AG04450 (cell line): ENCODE results near the gene LSM6. TPM values are rescaled to one million over a fixed set of nuclear protein-coding genes. Genes with fewer than 3 reads are reported as not detected.

Experiments
- CTCF ChIA-PET: fragments of 300-600, 350-600 bp; formaldehyde crosslinking; extraction: SDS; loops from one replicate; lab custom pipeline; 2022; ENCODE audit warnings: antibody characterized with exemption, inconsistent platforms; lab: Charles Lee
- POLR2A ChIA-PET: fragments of 350-600 bp; formaldehyde crosslinking; extraction: SDS; loops from one replicate; lab custom pipeline; 2021; ENCODE audit warnings: antibody characterized with exemption, inconsistent platforms; lab: Yijun Ruan, JAX
- DNase-seq: peaks from one replicate; pipeline ENCODE4 v3.0.0-alpha.2; 2011; ENCODE audit warnings: low read depth, low spot score
- H3K27ac ChIP-seq: one replicate; pipeline ENCODE4 v1.5.1; 2012; ENCODE audit warnings: low read depth, low read length, control low read depth
- H3K27me3 ChIP-seq: one replicate; pipeline ENCODE4 v1.6.0; 2012; ENCODE audit warnings: low read length; ENCODE audit not compliant: control insufficient read depth, insufficient read depth
- H3K4me3 ChIP-seq: 2 replicates; pipeline ENCODE4 v1.5.1; 2011; ENCODE audit warnings: mild to moderate bottlenecking, low read depth, low read length, control low read depth
- H3K9me3 ChIP-seq: 2 replicates; pipeline ENCODE4 v1.5.1; 2012; ENCODE audit warnings: low read length; ENCODE audit not compliant: control insufficient read depth, insufficient read depth
- polyA plus RNA-seq: library from polyadenylated mRNA; depleted of rRNA; stranded (reverse); fragments of >200 nt; gene quantifications from 2 replicates; pipeline ENCODE4 v1.2.3, GENCODE V29; 2011
- TF ChIP-seq, protein P1 (sequence below): IDR thresholded peaks from 2 replicates; pipeline ENCODE4 v1.5.1; 2011; ENCODE audit warnings: low read depth, low read length, control low read depth, inconsistent platforms

The LSM6 gene
- polyA plus RNA-seq, 1 experiment = 17.6 TPM

DNA sequence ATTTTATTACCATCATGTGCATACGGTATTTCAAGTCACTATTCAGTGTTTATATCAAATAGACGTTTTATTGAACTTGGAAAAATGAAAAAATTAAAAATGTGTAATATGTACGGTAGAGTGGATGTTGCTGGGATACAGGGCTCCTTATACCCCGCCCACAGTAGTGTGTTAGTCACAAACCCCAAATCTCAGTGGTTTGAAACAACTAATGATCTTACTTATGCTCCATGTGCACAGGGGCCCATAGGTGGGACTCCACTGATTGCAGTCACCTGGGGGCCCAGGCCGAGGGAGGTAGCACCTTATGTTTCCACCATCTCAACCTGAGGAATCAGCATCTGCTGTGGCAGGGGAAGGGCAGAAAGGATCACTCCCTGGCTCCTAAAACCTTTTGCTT, 18.1 kb downstream of the LSM6 start:
- ChIA-PET CTCF (no interaction called here), POLR2A (no interaction called here)
- Histone ChIP-seq H3K27ac (no peak overlapping the region), H3K27me3 (no peaks in the 10 kb centered on the region), H3K4me3 (no peak overlapping the region), H3K9me3 (no peaks in the 10 kb centered on the region)
- TF ChIP-seq, protein P1, sequence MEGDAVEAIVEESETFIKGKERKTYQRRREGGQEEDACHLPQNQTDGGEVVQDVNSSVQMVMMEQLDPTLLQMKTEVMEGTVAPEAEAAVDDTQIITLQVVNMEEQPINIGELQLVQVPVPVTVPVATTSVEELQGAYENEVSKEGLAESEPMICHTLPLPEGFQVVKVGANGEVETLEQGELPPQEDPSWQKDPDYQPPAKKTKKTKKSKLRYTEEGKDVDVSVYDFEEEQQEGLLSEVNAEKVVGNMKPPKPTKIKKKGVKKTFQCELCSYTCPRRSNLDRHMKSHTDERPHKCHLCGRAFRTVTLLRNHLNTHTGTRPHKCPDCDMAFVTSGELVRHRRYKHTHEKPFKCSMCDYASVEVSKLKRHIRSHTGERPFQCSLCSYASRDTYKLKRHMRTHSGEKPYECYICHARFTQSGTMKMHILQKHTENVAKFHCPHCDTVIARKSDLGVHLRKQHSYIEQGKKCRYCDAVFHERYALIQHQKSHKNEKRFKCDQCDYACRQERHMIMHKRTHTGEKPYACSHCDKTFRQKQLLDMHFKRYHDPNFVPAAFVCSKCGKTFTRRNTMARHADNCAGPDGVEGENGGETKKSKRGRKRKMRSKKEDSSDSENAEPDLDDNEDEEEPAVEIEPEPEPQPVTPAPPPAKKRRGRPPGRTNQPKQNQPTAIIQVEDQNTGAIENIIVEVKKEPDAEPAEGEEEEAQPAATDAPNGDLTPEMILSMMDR = no peak
- DNase-seq = no peak

DNA sequence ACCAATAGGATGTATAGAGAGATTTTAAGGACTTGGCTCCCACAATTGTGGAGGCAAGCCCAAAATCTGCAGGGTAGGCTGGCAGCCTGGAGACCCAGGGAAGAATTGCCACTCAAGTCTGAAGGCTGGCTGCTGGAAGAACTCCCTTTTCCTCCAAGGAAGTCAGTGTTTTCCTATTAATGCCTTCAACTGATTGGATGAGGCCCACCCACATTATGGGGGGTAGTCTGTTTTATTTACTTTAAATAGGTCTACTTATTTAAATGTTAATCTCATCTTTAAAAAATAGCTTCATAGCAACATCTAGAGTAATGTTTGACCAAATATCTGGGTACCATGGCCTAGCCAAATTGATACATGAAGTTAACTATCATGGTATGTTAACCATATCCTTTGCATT, 18.7 kb downstream of the LSM6 start:
- H3K27me3 ChIP-seq = no peaks in the 10 kb centered on the region
- no peaks in the 10 kb centered on the region for H3K9me3 ChIP-seq
- H3K27ac ChIP-seq = no peak overlapping the region
- TF ChIP-seq, protein P1 = no peak
- H3K4me3 ChIP-seq = no peak overlapping the region
- no peak for DNase-seq
- ChIA-PET CTCF (no interaction called here), POLR2A (no interaction called here)

DNA sequence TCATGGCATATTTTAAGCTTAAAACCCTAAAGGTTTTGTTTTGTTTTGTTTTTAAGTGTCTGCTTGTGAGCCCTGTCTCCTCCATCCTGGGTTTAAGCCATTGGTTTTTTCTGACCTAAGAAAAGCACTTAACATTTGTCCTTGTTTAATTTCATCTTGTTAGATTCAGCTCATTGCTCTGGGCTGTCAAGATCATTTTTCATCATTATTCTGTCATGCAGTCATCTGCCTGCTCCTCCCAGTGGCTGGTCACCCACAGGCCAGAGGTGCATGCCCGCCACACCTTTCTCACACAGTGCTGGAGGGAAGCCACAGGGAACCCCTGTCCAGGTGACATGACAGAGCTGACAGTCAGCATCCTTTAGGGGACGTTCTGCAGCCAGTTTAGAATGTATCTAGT, 27.1 kb downstream of the LSM6 start:
- Histone ChIP-seq H3K4me3 (no peak overlapping the region), H3K27ac (no peak overlapping the region), H3K9me3 (no peaks in the 10 kb centered on the region), H3K27me3 (peaks cover 2% of the 10 kb centered on the region)
- TF ChIP-seq, protein P1 = no peak
- ChIA-PET POLR2A (no interaction called here), CTCF (interaction anchor here (0.6 kb wide), 1 partner anchor 52 kb away, joined by 3 read pairs; no protein-coding TSS in a partner anchor)
- DNase-seq = no peak

DNA sequence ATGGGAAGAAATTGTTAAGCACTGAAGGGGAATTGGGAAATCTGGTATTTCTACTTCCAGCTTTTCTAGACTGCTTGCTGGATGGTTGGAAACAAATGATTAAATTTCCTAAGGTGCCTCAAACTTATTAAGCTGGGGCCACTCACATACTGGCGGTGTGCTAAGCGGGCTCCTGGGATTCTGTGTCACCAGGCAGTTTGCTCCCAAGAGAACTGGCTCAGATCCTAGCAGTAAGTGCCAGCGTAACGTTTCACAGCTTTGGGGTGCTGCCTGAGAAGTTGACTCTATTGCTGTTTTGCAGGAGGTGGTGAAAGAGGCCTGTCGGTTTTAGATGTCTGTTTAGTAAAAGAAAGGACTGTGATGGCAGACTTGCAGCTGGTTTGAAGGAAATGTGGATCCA, 31.9 kb downstream of the LSM6 start:
- Histone ChIP-seq H3K4me3 (no peak overlapping the region), H3K27ac (no peak overlapping the region), H3K9me3 (no peaks in the 10 kb centered on the region), H3K27me3 (peaks cover 2% of the 10 kb centered on the region)
- POLR2A ChIA-PET = no interaction called here
- DNase-seq = no peak
- CTCF ChIA-PET = no interaction called here
- TF ChIP-seq, protein P1 = no peak

DNA sequence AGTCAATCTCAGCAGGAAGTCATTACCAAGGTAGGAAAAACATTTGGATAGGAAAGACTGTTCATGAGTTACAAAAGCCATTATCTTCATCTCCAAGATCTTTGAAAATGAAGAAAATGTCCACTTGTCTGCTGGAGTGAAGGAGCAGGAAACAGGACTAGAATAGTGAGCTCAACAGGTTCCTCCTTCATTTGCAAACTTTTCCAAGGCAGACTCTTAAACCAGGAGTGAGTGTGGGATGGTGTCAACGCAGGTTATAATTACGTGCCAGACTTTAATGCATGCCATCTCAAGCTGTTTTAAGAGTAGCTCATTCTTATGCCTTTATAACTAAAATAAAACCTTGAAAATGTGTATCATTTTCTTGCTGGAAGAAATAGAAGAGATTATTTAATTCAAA, 35.4 kb downstream of the LSM6 start:
- Histone ChIP-seq H3K27ac (no peak overlapping the region), H3K27me3 (peaks cover 2% of the 10 kb centered on the region), H3K9me3 (no peaks in the 10 kb centered on the region), H3K4me3 (no peak overlapping the region)
- TF ChIP-seq, protein P1 = no peak
- DNase-seq = no peak
- ChIA-PET CTCF (no interaction called here), POLR2A (no interaction called here)
